Posterior vena cava (tissue), 2 donors: Measurements from ENCODE around the gene NTPCR. TPM values are rescaled to one million over a fixed set of nuclear protein-coding genes. Genes with fewer than 3 reads are reported as not detected.

Experiments used
- DNase-seq: peaks from one replicate; pipeline ENCODE4 v3.0.0-alpha.2; 2020; ENCODE audit warnings: low spot score
- intact Hi-C, 2 donors: fragments of 100-400 bp; cut with DNase I; formaldehyde crosslinking; loops; one replicate each; pipeline versions ENCODE4 v1.14.1 to v1.14.2; 2022 to 2023
- total RNA-seq, 2 donors: library from RNA; stranded (reverse); fragmentation: NEBNext Ultra II Directional; extraction: Animal tissue kit (Norgen Biotek cat#: 25700); gene quantifications; one replicate each; pipeline ENCODE4 v1.2.1, GENCODE V29; 2021
- donor health status: DM: yes; HTN: yes; CAD: no.
- donor health status: DM: yes; HTN: yes; CAD: no.

NTPCR gene
- total RNA-seq, 2 donors from 2014 or later: 27.5 to 37.3 TPM

DNA sequence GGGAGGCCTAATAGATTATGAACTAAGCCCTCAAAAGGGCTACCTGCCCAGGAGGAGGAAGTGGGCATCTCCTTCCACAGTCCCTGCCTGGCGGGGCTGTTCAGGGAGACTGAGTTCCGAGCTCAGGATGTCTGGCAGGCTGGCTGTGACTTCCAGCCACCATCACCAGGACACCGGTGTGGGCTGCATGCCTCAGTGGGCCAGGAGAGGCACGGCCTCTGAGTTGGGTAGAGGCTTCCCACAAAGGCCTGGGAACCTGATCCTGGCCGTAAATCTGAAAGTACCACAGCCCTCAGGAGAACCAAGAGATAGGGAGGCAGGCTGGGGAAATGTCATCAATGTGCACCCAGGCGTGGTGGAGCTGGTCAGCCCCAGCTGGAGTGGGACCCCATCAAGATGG is 29.1 kb downstream of the NTPCR start:
- intact Hi-C loops: no loop called here
- no peak for DNase-seq

DNA sequence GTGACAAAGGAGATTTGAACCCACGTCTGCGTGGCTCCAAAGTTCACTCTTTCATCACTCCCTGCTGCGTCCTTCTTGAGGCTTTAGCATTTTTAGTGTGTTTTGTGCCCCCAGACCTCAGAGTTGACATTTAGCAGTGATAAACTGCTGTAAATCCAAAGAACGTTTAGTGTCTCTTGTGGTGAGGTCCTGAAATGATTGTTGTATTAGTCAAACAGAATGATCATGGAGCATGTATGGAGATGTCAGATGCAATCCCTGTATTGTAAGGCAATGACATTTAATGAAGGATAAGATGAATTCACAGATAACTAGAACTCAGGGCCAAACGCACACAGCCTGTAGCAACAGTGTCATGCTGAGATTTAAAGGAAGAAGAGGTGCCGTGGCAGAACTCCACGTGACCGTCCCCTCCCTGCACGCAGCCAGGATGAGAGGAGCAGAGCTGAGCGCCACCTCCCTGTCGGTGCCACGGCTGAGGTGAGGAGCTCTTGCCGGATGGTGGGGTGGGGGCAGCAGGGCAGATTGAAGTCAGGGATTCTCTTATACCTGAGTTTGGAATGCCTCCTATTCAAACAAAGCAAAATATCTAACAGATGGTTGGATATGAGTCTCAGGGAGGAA is 30.1 kb downstream of the NTPCR start:
- intact Hi-C loops: no loop called here
- no peak for DNase-seq

GRCh38 chr1:232980986-232981560 is 30.7 kb downstream of the NTPCR start:
- DNase-seq: no peak
- intact Hi-C loops: no loop called here

DNA sequence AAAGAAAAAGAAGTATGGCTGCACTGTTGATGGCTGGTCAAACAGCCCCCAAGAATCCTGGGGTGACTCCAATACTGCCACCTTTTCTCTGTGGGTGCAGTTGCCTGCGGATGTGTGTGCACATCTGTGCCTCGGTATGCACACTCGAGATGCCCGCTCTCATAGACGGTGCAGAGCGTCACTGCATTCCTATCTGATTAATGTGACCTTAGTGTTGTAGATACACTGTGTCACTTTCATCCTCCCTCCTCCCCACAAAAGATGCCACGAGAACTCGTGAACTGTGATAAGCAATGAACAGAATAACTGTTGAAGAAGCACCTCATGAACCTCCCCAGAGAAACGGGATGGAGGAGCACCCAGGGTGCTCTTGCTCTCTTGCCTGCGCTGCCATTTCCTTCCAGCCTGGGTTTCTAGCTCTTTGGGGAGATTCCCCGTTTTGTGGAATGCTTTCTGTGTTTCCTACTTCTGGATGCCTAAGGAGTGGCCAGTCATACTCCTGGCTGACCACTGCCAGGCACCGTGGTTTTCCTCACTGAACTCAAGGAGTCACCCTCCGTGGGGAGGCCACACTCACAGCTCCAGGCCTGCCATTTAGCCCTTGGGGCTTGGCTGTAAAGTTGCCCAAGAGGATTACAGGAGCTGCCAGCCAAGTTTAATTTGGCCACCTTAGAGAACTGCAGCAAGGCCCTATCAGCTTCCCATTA is 32.0 kb downstream of the NTPCR start:
- no peak for DNase-seq
- intact Hi-C loops: no loop called here

DNA sequence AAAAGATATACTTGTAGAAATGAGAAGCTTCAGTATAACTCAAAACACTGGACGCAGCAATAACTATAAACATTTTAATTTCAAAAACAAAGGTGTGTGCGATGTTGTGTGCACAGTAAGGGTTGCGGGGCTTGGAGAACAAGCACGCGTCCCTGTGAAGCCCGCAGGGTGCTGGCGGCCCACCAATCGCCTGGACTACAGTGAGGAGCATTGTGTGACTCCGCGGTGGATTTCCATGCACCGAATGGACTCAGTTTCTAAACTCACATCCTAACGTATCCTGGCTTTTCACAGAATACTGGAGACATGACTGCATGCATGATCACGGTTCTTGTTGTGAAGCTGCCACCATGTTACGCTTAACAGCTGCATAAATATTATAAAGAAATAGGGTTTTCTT is 33.0 kb downstream of the NTPCR start:
- intact Hi-C loops: no loop called here
- no peak for DNase-seq

DNA sequence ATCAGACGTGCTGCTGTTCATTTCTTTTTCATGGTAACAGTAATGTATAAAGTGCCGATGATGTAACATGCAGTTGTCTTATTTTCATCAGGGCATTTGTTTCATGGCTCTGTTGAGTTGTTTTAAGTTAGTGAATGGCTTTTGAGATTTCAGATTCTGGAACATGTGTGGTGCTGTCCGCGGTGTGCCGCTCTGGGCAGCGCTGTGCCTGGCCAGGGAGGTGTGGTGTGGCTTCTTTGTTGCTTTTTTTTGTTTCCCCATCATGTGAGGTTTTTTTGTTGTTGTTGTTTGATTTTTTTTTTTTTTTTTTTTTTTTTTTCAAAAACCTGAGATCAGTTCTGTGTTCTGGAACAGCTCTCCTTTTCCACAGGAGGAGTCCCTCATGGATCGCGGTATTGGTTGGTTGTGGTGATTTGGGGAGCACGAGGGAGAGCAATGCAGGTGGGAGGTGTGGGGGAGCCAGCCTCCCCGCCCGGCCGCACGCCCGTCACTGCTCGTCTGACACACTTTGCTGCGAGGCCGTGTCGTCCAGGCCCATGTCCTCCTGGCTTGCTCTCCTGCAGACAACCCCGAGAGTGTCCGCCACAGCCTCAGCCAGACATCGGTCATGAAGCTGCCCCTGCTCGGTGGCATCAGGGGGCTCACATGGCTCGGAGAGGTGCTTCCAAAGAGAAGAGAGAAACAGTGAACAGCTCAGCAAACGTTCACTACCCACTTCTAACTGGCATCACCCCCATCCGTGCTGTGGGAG is 33.6 kb downstream of the NTPCR start:
- no peak for DNase-seq
- intact Hi-C loops: no loop called here

DNA sequence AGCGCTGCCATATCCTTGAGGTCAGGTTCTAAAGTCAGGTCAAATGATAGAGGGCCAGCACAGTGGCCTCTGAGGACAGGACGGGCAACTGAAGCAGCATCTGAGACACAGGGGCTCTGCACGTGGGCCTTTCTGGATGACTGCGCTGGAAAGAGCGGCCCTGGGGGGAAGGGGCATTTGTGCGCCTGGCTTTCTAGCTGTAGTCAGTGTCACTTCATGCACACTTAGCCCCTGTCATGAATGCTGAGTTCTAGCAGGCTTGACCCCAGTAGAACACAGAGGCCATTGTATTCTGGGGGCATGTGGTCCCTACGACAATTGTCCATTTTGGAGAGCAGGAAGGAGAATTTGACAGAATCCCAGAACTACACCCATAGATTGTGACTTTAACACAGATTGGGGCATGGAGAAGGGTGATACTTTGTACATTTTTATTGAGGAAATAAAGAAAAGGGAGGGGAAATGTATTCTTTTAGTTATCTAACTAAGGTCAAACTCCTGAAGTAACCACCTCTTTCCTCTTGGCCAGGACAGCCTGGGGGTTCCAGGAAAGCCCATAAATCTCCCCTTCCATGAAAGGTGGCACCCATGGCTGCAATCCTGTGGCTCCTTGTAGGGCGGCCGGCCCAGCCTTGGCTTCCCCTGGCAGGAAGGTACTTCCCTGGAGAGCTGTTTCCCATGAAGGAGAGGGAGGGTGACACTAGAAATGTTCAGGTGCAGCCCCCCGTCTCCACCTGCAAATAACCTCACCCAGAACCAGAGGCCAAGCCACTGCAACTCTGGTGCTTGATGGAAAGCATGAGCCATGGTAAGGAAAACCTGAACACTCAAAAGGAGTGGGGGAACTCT is 34.4 kb downstream of the NTPCR start:
- no peak for DNase-seq
- intact Hi-C loops: no loop called here

- DNase-seq: no peak
- intact Hi-C loops: no loop called here
These were observed 35.6 kb downstream of the NTPCR start for GRCh38 chr1:232985882-232986526.

DNA sequence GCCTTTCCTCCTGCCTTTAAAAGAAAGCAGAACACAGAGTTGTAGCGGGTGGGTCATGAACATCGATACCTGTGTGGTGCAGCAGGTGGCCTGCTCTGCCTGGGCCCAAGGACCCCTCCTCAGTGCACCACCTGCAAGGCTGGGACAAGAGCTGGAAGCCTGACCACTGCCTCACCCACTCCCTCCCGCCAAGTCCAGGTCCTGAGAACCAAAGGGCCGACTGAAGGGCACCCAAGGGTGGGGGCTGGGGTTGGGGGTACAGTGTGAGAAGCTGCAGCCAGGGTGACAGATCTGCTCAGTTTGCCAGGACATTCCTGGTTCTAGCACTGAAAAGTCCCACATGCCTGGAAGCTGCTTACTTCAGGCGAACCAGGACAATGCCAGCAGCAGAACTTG is 36.1 kb downstream of the NTPCR start:
- intact Hi-C loops: no loop called here
- no peak for DNase-seq

DNA sequence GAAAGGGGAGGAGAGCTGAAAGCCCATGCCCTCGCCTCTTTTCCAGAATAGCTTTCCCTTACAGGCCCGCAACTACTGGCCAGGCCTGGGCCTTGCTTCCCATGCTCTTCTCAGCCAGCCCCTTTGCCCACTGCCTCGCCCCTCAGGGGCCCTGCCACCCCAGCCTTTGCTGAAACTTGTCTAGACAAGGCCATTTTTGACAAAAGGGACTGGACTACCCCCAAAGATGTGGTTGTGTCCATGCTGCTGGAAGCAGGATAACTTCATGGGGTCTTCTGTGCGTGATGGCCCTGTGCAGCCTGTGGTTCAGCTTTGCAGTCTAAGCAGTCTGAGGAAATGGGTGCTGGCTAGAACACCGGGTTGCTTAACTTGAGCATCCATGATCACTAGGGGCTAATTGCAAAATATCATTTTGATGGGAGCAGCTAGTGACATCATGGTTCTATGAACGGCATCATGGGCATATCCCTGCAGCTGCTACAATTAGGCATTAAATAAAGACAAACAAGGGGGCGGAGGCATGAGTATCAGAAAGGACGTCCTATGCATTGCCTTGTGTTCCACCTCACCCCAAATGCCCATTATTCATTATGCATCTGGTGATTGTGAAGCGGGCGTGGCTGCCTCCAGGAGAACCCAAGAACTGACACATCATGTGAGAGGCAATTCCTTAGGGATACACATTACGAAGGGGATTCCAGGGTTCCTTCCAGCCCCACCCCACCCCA is 36.8 kb downstream of the NTPCR start:
- DNase-seq: no peak
- intact Hi-C loops: no loop called here

DNA sequence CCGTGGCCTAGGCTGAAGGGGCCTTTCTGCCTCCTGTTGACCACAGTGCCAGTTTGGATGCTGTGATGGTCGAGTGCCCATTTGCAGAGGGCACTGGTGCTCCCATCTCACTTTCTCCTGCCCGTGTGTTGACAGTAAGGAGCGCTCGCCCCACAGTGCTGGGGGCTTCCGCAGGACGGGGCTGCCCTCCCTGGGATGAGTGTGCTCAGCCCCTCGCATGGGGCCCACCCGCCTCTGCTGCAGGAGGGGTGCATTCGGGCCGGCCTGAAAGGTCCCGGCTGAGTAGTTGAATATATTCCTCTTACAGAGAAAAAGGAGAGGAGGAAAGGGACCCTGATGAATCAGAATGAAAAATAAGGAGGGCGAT is 37.3 kb downstream of the NTPCR start:
- no peak for DNase-seq
- intact Hi-C loops: no loop called here

- DNase-seq: no peak
- intact Hi-C loops: no loop called here
These were observed 38.2 kb downstream of the NTPCR start for GRCh38 chr1:232988572-232989040.

- DNase-seq: no peak
These were observed 40.0 kb downstream of the NTPCR start for GRCh38 chr1:232990176-232991128.

GRCh38 chr1:232991238-232991637 is 40.8 kb downstream of the NTPCR start:
- intact Hi-C loops: no loop called here
- no peak for DNase-seq

More at GRCh38 chr1:232990176-232991128, 40.0 kb downstream of the NTPCR start:
- intact Hi-C loops: no loop called here

DNA sequence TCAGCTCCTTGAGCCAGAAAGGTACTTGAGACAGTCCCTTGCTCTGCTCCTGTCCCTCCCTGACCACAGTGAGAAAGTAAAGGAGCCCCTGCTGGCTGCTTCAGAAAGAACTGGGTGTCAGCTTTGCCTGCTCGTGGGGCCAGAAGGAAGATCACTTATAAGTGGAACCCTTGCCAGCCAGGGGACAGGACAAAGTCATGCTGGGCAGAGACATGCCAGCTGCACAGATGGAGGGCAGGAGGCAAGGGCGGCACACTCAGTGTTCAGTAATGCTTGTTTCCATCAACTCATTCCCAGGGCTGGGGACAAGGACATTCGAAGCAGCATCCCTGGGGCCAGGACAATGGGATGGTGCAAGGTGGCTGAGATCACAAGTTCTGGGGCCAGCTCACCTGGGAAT is 41.8 kb downstream of the NTPCR start:
- intact Hi-C loops: no loop called here
- DNase-seq: no peak

- intact Hi-C loops: no loop called here
- DNase-seq: no peak
These were observed 43.1 kb downstream of the NTPCR start for GRCh38 chr1:232993555-232993954.

GRCh38 chr1:232995189-232995588 is 44.8 kb downstream of the NTPCR start:
- DNase-seq: no peak
- intact Hi-C loops: no loop called here
